GM18870 (cell line): Measurements from ENCODE around the gene MALAT1.
"Not testable (repeated sequence)": the region's sequence is repeated elsewhere in the genome, so short reads cannot be mapped to it uniquely, and the experiment has no call there.

ENCODE experiments used
- ATAC-seq: cut with Tn5 transposase; IDR thresholded peaks from one replicate; pipeline ENCODE4 v1.9.1; 2021; ENCODE audit warnings: moderate library complexity; ENCODE audit not compliant: unreplicated experiment

The MALAT1 gene

GRCh38 chr11:65516135-65516968 lies 17.5 kb downstream of the MALAT1 start:
- ATAC-seq: no peak

DNA sequence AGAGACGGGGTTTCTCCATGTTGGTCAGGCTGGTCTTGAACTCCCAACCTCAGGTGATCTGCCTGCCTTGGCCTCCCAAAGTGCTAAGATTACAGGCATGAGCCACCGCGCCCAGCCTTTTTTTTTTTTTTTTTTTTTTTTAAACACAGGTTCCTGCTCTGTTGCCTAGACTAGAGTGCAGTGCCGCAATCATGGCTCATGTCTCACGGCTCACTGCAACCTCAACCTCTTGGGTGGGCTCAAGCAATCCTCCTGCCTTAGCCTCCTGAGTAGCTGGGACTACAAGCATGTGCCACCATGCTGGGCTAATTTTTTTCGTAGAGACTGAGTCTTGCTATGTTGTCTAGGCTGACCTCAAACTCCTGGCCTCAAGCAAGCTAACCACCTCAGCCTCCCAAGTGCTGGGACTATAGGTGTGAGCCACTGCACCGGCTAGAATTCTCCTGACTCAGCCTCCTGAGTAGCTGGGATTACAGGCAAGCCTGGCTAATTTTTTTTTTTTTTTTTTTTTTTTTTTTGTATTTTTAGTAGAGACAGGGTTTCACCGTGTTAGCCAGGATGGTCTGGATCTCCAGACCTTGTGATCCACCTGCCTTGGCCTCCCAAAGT lies 20.2 kb downstream of the MALAT1 start:
- not testable (repeated sequence) for ATAC-seq

DNA sequence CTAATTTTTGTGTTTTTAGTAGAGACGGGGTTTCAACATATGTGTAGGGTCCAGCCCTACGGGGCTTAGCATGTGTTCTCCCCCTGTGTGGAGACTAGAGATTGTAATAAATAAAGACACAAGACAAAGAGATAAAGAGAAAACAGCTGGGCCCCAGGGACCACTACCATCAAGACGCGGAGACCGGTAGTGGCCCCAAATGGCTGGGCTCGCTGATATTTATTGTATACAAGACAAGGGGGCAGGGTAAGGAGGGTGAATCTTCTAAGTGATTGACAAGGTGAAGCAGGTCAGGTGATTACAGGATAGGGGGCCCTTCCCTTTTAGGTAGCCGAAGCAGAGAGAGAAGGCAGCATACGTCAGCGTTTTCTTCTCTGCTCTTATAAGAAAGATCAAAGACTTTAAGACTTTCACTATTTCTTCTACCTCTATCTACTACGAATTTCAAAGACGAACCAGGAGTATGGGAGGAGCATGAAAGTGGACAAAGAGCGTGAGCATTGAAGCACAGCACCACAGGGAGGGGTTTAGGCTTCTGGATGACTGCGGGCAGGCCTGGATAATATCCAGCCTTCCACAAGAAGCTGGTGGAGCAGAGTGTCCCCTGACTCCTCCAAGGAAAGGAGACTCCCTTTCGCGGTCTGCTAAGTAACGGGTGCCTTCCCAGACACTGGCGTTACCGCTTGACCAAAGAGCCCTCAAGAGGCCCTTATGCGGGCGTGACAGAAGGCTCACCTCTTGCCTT lies 23.1 kb downstream of the MALAT1 start:
- not testable (repeated sequence) for ATAC-seq

DNA sequence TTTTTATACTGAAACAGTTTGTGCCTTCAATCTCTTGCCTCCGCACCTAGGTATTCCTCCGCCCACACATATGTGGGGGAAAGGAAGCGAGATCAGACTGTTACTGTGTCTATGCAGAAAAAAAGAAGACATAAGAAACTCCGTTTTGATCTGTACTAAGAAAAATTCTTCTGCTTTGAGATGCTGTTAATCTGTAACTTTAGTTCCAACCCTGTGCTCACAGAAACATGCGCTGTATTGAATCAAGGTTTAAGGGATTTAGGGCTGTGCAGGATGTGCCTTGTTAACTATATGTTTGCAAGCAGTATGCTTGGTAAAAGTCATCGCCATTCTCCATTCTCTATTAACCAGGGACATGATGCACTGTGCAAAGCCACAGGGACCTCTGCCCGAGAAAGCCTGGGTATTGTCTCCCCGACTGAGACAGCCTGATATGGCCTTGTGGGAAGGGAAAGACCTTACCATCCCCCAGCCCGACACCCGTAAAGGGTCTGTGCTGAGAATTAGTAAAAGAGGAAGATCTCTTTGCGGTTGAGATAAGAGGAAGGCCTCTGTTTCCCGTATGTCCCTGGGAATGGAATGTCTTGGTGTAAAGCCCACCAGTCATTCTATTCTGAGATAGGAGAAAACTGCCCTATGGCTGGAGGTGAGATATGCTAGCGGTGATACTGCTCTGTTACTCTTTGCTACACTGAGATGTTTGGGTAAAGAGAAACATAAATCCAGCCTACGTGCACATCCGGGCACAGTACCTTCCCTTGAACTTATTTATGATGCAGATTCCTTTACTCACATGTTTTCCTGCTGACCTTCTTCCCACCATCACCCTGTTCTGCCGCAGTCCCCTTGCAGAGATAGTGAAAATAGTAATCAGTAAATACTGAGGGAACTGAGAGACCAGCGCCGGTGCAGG lies 24.1 kb downstream of the MALAT1 start:
- ATAC-seq: not testable (repeated sequence)

GRCh38 chr11:65523631-65523968 lies 24.8 kb downstream of the MALAT1 start:
- not testable (repeated sequence) for ATAC-seq

GRCh38 chr11:65524014-65524740 lies 25.3 kb downstream of the MALAT1 start:
- no peak for ATAC-seq

DNA sequence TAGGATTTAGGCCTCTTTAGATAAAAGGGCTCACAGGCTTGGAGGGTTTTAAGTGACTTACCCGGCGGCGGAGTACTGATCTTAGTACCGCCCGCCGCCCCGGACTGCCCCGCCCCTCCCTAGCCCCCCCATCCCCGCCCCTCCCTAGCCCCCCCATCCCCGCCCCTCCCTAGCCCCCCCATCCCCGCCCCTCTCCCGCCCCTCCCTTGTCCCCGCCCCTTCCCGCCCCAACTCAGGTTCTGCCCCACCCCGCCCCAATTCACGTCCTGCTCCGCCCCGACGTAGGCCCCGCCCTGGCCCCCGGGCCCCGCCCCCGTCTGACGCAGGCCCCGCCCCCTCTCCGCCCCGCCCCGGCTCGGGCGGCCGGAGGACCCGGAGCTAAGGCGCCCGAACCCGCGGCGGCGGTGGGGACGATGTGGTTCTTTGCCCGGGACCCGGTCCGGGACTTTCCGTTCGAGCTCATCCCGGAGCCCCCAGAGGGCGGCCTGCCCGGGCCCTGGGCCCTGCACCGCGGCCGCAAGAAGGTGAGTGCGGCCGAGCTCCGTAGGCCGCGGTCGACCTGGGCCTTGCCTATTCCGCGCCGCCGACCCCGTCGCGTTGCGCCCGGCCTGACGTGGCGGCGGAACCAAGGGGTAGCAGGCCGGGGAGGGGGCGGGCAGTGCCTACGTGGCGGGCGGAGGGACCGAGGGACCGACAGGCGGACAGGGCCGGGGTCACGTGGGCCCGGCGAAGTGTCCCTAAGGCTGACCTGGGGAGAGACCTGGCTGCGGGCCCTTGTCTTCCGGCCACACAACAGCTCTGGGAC lies 26.1 kb downstream of the MALAT1 start, which contains the start of gene SCYL1:
Gene SCYL1 (plus strand): TSS at position 343 of the 805 bp plus-strand sequence. CDS start 71 bp downstream, at position 414.
- ATAC-seq: no peak

- no peak for ATAC-seq
Measured at GRCh38 chr11:65525546-65526480, 27.0 kb downstream of the MALAT1 start.

- no peak for ATAC-seq
Measured at GRCh38 chr11:65526744-65527143, 27.9 kb downstream of the MALAT1 start.

GRCh38 chr11:65528819-65529350 lies 30.0 kb downstream of the MALAT1 start:
- ATAC-seq: no peak

DNA sequence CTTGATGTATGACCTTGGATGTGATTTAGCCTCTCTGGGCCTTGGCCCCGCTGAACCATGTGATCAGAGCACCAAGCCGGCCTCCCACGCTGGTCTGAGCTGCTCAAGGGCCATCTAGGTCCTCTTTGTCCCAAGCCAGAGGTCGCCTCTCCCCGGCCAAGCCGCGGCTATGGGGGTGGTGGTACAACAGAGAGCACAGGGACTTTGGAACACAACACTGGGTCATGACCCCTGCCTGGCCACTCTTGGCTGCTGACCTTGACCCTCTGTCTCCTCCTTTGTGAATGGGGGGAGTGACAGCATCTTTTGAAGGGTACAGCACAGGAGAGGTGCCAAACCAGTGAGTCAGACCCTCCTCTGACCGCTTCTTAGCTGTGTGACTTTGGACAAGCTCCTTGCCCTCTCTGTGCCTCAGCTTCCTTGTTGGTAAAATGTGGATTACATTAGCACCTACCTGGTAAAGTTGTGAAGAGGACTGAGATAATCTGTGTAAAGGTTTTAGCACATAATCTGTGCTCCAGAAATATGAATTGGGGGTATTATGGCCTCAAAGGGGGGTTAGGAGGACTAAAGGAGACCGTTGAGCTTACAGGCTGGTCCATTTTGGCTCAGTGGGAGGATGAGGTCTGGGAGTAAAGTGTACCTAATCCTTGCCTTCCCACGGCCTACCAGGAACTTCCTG lies 30.8 kb downstream of the MALAT1 start:
- no peak for ATAC-seq

- no peak for ATAC-seq
Measured at GRCh38 chr11:65530157-65530496, 31.3 kb downstream of the MALAT1 start.

GRCh38 chr11:65532388-65533064 lies 33.7 kb downstream of the MALAT1 start:
- no peak for ATAC-seq

DNA sequence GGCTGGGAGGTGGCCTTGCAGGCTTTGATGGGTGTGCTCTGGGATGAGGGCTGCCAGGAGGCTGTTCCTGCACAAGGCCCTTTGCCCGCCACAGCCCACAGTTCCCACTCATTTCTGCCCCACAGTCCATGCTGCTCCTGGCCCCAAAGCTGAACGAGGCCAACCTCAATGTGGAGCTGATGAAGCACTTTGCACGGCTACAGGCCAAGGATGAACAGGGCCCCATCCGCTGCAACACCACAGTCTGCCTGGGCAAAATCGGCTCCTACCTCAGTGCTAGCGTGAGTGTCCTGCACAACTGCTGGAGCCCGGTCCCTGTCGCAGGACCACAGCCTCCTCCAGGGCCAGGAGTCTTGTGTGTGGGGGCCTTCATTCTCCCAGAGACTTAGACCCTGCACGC lies 36.3 kb downstream of the MALAT1 start:
- no peak for ATAC-seq

DNA sequence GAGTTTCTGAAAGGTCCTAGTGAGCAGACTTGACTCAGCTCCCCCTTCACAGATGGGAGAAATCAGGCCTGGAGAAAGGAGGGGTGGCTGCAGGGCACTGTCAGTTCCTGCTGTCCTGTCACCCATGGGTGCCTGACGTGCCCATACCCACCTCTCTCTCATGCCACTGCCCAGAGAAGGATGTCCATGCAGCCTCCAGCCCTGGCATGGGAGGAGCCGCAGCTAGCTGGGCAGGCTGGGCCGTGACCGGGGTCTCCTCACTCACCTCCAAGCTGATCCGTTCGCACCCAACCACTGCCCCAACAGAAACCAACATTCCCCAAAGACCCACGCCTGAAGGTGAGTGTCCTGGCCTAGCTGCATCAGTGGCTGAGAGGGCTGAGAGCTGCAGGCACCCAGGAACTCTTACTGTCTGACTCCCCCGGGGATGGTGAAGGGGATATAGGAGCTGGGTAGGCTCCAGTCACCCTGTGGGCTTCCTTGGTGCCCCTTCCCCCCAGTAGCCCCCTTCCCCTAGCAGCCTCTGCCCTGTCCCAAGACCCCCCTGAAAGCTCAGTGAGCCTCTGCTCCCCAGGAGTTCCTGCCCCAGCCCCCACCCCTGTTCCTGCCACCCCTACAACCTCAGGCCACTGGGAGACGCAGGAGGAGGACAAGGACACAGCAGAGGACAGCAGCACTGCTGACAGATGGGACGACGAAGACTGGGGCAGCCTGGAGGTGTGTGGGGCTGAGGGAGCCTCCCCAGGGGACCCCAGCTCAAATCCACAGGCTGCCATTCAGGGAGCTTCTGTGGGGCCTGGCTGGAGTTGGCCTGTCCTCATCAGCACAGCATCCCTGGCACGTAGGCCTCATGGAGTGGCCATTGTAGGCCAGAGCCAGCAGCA lies 37.8 kb downstream of the MALAT1 start:
- ATAC-seq: no peak

DNA sequence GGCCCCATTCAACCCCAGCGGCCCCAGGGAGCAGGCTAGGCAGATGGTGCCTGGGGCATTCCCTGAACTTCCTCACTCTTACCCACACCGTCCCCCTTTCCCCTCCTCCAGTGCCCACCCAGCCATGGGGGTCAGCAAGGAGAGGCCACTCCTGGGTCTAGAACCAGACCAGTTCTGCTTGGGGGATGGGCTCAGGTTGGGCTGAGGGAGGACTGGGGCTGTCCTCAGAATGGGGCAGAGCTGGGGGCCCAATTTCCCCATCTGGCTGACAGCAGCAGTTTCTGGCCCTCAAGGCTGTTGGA lies 38.4 kb downstream of the MALAT1 start:
- no peak for ATAC-seq
